BLaER1 (cell line): Measurements from ENCODE around the gene ZG16.
"Not testable (repeated sequence)": the region's sequence is repeated elsewhere in the genome, so short reads cannot be mapped to it uniquely, and the experiment has no call there.

Experiments
- H3K27ac ChIP-seq: shearing (Covaris generic); formaldehyde crosslinking; 2 replicates; pipeline ENCODE4 v1.8.1; 2022
- H3K27me3 ChIP-seq: shearing (Covaris generic); formaldehyde crosslinking; 2 replicates; pipeline ENCODE4 v1.8.1; 2022
- H3K36me3 ChIP-seq: shearing (Covaris generic); formaldehyde crosslinking; 2 replicates; pipeline ENCODE4 v1.8.1; 2022
- H3K4me1 ChIP-seq: shearing (Covaris generic); formaldehyde crosslinking; 2 replicates; pipeline ENCODE4 v1.8.1; 2022
- H3K4me2 ChIP-seq: shearing (Covaris generic); formaldehyde crosslinking; 2 replicates; pipeline ENCODE4 v1.8.1; 2022
- H3K4me3 ChIP-seq: shearing (Covaris generic); formaldehyde crosslinking; 2 replicates; pipeline ENCODE4 v1.8.1; 2022
- H3K9ac ChIP-seq: shearing (Covaris generic); formaldehyde crosslinking; 2 replicates; pipeline ENCODE4 v1.8.1; 2022
- H3K9me3 ChIP-seq: shearing (Covaris generic); formaldehyde crosslinking; 2 replicates; pipeline ENCODE4 v1.8.1; 2022
- H4K20me1 ChIP-seq: shearing (Covaris generic); formaldehyde crosslinking; 2 replicates; pipeline ENCODE4 v1.8.1; 2022
- Cebpa-rat ChIP-seq: shearing (Covaris generic); IDR thresholded peaks from 2 replicates; pipeline ENCODE4 v1.8.1; 2022

Gene ZG16

GRCh38 chr16:29742683-29743275 is 35.3 kb upstream of the ZG16 start:
- Histone ChIP-seq H3K4me2 (peak overlapping the region; percentile 97; the same call in 1 of the 2 replicates), H4K20me1 (no peaks in the 10 kb centered on the region), H3K9ac (no peak overlapping the region), H3K27ac (no peak overlapping the region), H3K4me3 (no peak overlapping the region), H3K27me3 (no peaks in the 10 kb centered on the region), H3K9me3 (peaks cover 7% of the 10 kb centered on the region), H3K4me1 (peaks cover 91% of the 10 kb centered on the region), H3K36me3 (peaks cover 40% of the 10 kb centered on the region)
- TF ChIP-seq Cebpa-rat: no peak

DNA sequence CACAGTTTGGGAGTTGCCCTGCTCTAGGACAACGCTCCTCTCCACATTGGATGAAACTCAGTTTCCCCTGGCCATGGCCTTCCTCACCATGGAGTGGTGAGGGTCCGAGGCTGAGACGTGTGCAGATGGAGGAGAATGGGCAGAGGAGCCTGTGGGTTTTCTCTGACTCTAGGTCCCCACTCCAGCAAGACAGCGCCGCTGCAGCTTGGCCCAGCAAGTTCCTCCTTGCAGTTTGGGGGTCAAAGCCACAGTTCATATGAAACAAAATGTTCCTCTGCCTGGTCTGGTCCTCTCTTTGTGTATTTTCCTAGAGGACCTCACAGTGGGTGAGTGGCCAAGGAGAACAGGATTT is 34.6 kb upstream of the ZG16 start:
- 0 out of 2 replicates have a peak overlapping the region, but pooled peaks have one; percentile 84 for H3K9ac ChIP-seq
- peaks cover 13% of the 10 kb centered on the region for H3K9me3 ChIP-seq
- no peaks in the 10 kb centered on the region for H4K20me1 ChIP-seq
- H3K4me2 ChIP-seq: peak overlapping the region; percentile 97
- TF ChIP-seq Cebpa-rat: no peak
- peaks cover 40% of the 10 kb centered on the region for H3K36me3 ChIP-seq
- H3K4me1 ChIP-seq: peaks cover 91% of the 10 kb centered on the region
- H3K4me3 ChIP-seq: no peak overlapping the region
- H3K27me3 ChIP-seq: no peaks in the 10 kb centered on the region
- H3K27ac ChIP-seq: peak overlapping the region; percentile 94

GRCh38 chr16:29743827-29744531 is 34.1 kb upstream of the ZG16 start:
- H3K9me3 ChIP-seq: peaks cover 18% of the 10 kb centered on the region
- peak overlapping the region; percentile 97 for H3K4me2 ChIP-seq
- peak overlapping the region; percentile 94 for H3K27ac ChIP-seq
- H3K4me3 ChIP-seq: peak overlapping the region; percentile 82
- H3K27me3 ChIP-seq: no peaks in the 10 kb centered on the region
- peaks cover 90% of the 10 kb centered on the region for H3K4me1 ChIP-seq
- H3K9ac ChIP-seq: peak overlapping the region; percentile 84
- H3K36me3 ChIP-seq: peaks cover 40% of the 10 kb centered on the region
- H4K20me1 ChIP-seq: no peaks in the 10 kb centered on the region
- TF ChIP-seq Cebpa-rat: no peak

- no peaks in the 10 kb centered on the region for H3K27me3 ChIP-seq
- H3K9me3 ChIP-seq: peaks cover 19% of the 10 kb centered on the region
- peaks cover 90% of the 10 kb centered on the region for H3K4me1 ChIP-seq
- H3K4me3 ChIP-seq: peak overlapping the region; percentile 82
- peak overlapping the region; percentile 94 for H3K27ac ChIP-seq
- TF ChIP-seq Cebpa-rat: no peak
- H3K4me2 ChIP-seq: peak overlapping the region; percentile 97
- H3K9ac ChIP-seq: peak overlapping the region; percentile 84
- H4K20me1 ChIP-seq: no peaks in the 10 kb centered on the region
- peaks cover 40% of the 10 kb centered on the region for H3K36me3 ChIP-seq
Measured at GRCh38 chr16:29744541-29745101, 33.4 kb upstream of the ZG16 start.

DNA sequence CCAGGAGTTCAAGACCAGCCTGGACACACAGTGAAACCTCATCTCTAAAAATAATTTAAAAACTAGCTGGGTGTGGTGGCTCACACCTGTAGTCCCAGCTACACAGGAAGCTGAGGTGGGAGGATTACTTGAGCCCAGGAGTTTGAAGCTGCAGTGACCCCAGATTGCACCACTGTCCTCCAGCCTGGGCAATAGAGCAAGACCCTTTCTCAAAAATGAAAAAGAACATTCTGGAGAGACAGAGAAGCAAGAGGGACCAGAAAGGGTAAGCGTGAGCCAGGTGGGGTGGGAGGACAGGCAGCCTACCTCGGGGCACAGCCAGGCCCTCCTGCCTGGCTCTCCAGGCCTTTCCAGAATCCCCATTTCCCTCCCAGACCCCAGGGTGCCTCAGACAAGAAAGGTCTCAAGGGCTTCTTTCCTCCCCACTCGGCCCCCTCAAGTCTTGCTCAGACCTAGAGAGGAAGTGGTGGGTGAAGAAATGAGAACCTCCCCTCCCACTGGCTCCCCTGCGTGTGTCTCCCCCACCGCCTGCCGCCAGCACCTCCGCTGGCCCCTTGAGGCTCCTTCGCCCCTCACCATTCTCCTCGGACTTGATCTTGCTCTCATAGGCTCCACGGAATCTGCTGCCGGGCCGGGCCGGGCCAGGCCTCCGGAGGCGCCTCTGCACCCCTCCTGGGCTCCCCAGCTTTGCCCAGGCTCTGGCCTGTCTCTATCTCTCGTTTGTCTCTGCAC is 32.8 kb upstream of the ZG16 start:
- H3K27me3 ChIP-seq: no peaks in the 10 kb centered on the region
- peak overlapping the region; percentile 82 for H3K4me3 ChIP-seq
- H3K4me2 ChIP-seq: peak overlapping the region; percentile 97
- no peak for TF ChIP-seq Cebpa-rat
- H4K20me1 ChIP-seq: no peaks in the 10 kb centered on the region
- peaks cover 40% of the 10 kb centered on the region for H3K36me3 ChIP-seq
- peak overlapping the region; percentile 84 for H3K9ac ChIP-seq
- peaks cover 19% of the 10 kb centered on the region for H3K9me3 ChIP-seq
- H3K4me1 ChIP-seq: peaks cover 90% of the 10 kb centered on the region
- peak overlapping the region; percentile 94 for H3K27ac ChIP-seq

GRCh38 chr16:29745853-29746345 is 32.2 kb upstream of the ZG16 start, which contains the start of gene C16orf54:
C16orf54 (minus strand) TSS chr16:29745990; CDS start chr16:29744951, 1,039 bp downstream.
- H3K9ac ChIP-seq: peak within 1 kb of the TSS; percentile 84

DNA sequence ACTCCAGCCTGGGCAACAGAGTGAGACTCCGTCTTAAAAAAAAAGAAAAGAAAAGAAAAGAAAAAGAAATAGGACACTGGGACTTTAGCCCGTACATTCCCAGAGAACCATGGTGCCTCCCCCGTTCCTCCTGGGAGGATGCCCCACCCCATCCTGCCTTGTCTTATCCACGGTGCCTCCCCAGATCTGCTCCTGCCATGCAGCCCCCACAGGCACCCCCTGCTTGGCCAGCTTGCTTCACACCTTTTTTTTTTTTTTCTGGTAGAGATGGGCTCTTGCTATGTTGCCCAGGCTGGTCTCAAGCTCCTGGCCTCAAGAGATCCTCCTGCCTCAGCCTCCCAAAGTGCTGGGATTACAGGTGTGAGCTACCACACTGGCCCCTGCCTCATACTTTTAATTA is 31.5 kb upstream of the ZG16 start:
- H3K36me3 ChIP-seq: peaks cover 33% of the 10 kb centered on the region
- peak overlapping the region; percentile 94 for H3K27ac ChIP-seq
- peak overlapping the region; percentile 82 for H3K4me3 ChIP-seq
- H3K9me3 ChIP-seq: peaks cover 19% of the 10 kb centered on the region
- peaks cover 77% of the 10 kb centered on the region for H3K4me1 ChIP-seq
- not testable (repeated sequence) for H4K20me1 ChIP-seq, H3K27me3 ChIP-seq
- H3K9ac ChIP-seq: peak overlapping the region; percentile 84
- peak overlapping the region; percentile 97 for H3K4me2 ChIP-seq

More at GRCh38 chr16:29745853-29746345, 32.2 kb upstream of the ZG16 start, which contains the start of gene C16orf54:
- Histone ChIP-seq H3K27me3 (no peaks in the 10 kb centered on the region), H3K9me3 (peaks cover 19% of the 10 kb centered on the region), H3K4me1 (peaks cover 84% of the 10 kb centered on the region), H3K27ac (peak within 1 kb of the TSS; percentile 94), H3K36me3 (peaks cover 39% of the 10 kb centered on the region), H4K20me1 (no peaks in the 10 kb centered on the region), H3K4me3 (peak within 1 kb of the TSS; percentile 82), H3K4me2 (peak within 1 kb of the TSS; percentile 97)
- TF ChIP-seq Cebpa-rat: no peak

DNA sequence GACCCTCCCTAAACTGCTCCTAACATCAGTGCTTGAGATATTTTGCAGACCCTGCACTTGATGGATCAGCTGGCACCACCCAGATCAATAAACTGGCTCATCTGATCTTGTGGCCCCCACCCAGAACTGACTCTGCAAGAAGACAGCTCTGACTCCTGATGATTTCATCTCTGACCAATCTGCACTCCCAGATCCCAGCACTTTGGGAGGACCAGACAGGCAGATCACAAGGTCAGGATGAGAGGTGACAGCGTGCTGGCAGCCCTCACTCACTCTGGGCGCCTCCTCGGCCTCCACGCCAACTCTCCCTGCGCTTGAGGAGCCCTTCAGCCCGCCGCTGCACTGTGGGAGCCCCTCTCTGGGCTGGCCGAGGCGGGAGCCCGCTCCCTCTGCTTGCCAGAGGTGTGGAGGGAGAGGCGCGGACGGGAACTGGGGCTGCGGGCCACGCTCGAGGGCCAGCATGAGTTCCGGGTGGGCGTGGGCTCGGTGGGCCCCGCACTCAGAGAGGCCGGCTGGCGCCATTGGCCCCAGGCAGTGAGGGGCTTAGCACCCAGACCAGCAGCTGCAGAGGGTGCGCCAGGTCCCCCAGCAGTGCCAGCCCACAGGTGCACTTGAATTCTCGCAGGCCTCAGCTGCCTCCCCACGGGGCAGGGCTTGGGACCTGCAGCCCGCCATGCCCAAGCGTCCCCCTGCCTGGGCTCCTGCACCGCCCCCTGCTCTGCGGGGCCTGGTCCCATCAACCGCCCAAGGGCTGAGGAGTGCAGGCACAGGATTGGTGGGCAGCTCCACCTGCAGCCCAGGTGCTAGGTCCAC is 29.9 kb upstream of the ZG16 start:
- H3K4me2 ChIP-seq: peak overlapping the region; percentile 97
- TF ChIP-seq Cebpa-rat: no peak
- no peaks in the 10 kb centered on the region for H3K27me3 ChIP-seq
- peaks cover 16% of the 10 kb centered on the region for H3K36me3 ChIP-seq
- H3K4me3 ChIP-seq: 0 out of 2 replicates have a peak overlapping the region, but pooled peaks have one; percentile 5
- no peaks in the 10 kb centered on the region for H4K20me1 ChIP-seq
- peaks cover 12% of the 10 kb centered on the region for H3K9me3 ChIP-seq
- peak overlapping the region; percentile 94 for H3K27ac ChIP-seq
- no peak overlapping the region for H3K9ac ChIP-seq
- H3K4me1 ChIP-seq: peaks cover 62% of the 10 kb centered on the region

DNA sequence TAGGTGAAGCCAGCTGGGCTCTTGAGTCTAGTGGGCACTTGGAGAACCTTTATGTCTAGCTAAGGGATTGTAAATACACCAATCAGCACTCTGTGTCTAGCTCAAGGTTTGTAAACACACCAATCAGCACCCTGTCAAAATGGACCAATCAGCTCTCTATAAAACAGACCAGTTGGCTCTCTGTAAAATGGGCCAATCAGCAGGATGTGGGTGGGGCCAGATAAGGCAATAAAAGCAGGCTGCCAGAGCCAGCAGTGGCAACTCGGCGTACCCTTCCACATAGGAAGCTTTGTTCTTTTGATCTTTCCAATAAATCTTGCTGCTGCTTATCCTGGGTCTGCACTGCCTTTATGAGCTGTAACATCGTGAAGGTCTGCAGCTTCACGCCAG is 29.3 kb upstream of the ZG16 start:
- H3K27me3 ChIP-seq, H3K4me3 ChIP-seq, H3K9ac ChIP-seq, H3K4me2 ChIP-seq, H3K27ac ChIP-seq, H4K20me1 ChIP-seq: not testable (repeated sequence)
- peaks cover 12% of the 10 kb centered on the region for H3K9me3 ChIP-seq
- H3K4me1 ChIP-seq: peaks cover 56% of the 10 kb centered on the region
- H3K36me3 ChIP-seq: peaks cover 10% of the 10 kb centered on the region
